H9 (cell line): ENCODE measurements around the gene TLR8. TPM values are rescaled to one million over a fixed set of nuclear protein-coding genes. Genes with fewer than 3 reads are reported as not detected.

Source experiments
- DNase-seq: peaks from one replicate; pipeline ENCODE4 v3.0.0-alpha.2; 2017
- H2AFZ ChIP-seq: one replicate; pipeline ENCODE4 v1.6.1; 2013; ENCODE audit warnings: mild to moderate bottlenecking, low read length, control low read depth, moderate library complexity
- H2AK5ac ChIP-seq: 2 replicates; pipeline ENCODE4 v1.6.1; 2013; ENCODE audit warnings: low read length, control low read depth, mixed read lengths; ENCODE audit not compliant: insufficient read length
- H2BK120ac ChIP-seq: one replicate; pipeline ENCODE4 v1.6.1; 2013; ENCODE audit warnings: low read depth, mild to moderate bottlenecking, low read length, control low read depth, inconsistent platforms; ENCODE audit not compliant: poor library complexity, severe bottlenecking
- H2BK12ac ChIP-seq: 2 replicates; pipeline ENCODE4 v1.6.1; 2013; ENCODE audit warnings: low read length, control low read depth, mixed read lengths, low read depth; ENCODE audit not compliant: insufficient read length
- H2BK15ac ChIP-seq: 2 replicates; pipeline ENCODE4 v1.6.1; 2013; ENCODE audit warnings: low read depth, low read length, control low read depth
- H2BK20ac ChIP-seq: one replicate; pipeline ENCODE4 v1.6.1; 2013; ENCODE audit warnings: low read depth, mild to moderate bottlenecking, low read length, control low read depth, inconsistent platforms; ENCODE audit not compliant: poor library complexity, severe bottlenecking
- H2BK5ac ChIP-seq: 2 replicates; pipeline ENCODE4 v1.6.1; 2013; ENCODE audit warnings: low read length, control low read depth, mixed read lengths; ENCODE audit not compliant: insufficient read length
- H3K14ac ChIP-seq: 2 replicates; pipeline ENCODE4 v1.6.1; 2013; ENCODE audit warnings: low read length, control low read depth; ENCODE audit not compliant: insufficient read depth
- H3K18ac ChIP-seq: 2 replicates; pipeline ENCODE4 v1.6.1; 2013; ENCODE audit warnings: low read depth, mild to moderate bottlenecking, mixed read lengths, low read length, control low read depth; ENCODE audit not compliant: insufficient read length
- H3K23ac ChIP-seq: 2 replicates; pipeline ENCODE4 v1.6.1; 2013; ENCODE audit warnings: low read length, control low read depth, mixed read lengths, low read depth; ENCODE audit not compliant: insufficient read length
- H3K23me2 ChIP-seq: 2 replicates; pipeline ENCODE4 v1.6.1; 2013; ENCODE audit warnings: low read depth, mild to moderate bottlenecking, mixed read lengths, low read length, control low read depth; ENCODE audit not compliant: insufficient read length, poor library complexity, severe bottlenecking
- H3K27ac ChIP-seq: 2 replicates; pipeline ENCODE4 v1.5.1; 2013; ENCODE audit warnings: low read length, control low read depth, mixed read lengths, low read depth; ENCODE audit not compliant: insufficient read length
- H3K27me3 ChIP-seq: 2 replicates; pipeline ENCODE4 v1.6.1; 2013; ENCODE audit warnings: low read length, control low read depth, inconsistent platforms; ENCODE audit not compliant: insufficient read depth
- H3K4ac ChIP-seq: 2 replicates; pipeline ENCODE4 v1.6.1; 2013; ENCODE audit warnings: low read depth, mild to moderate bottlenecking, control low read depth, inconsistent platforms, low read length, moderate library complexity
- H3K4me1 ChIP-seq: 2 replicates; pipeline ENCODE4 v1.6.1; 2013; ENCODE audit warnings: low read length, control low read depth, inconsistent platforms; ENCODE audit not compliant: insufficient read depth
- H3K4me2 ChIP-seq: 2 replicates; pipeline ENCODE4 v1.6.1; 2013; ENCODE audit warnings: low read length, control low read depth, mixed read lengths; ENCODE audit not compliant: insufficient read length, insufficient read depth
- H3K56ac ChIP-seq: 2 replicates; pipeline ENCODE4 v1.6.1; 2013; ENCODE audit warnings: low read depth, mild to moderate bottlenecking, mixed read lengths, low read length, control low read depth; ENCODE audit not compliant: insufficient read length
- H3K79me1 ChIP-seq: 2 replicates; pipeline ENCODE4 v1.6.1; 2013; ENCODE audit warnings: low read depth, mild to moderate bottlenecking, moderate library complexity, low read length, control low read depth, inconsistent platforms; ENCODE audit not compliant: insufficient read depth, poor library complexity, severe bottlenecking
- H3K79me2 ChIP-seq: 2 replicates; pipeline ENCODE4 v1.6.1; 2013; ENCODE audit warnings: low read length, control low read depth, inconsistent platforms; ENCODE audit not compliant: insufficient read depth
- H3K9ac ChIP-seq: 2 replicates; pipeline ENCODE4 v1.6.1; 2013; ENCODE audit warnings: low read length, control low read depth, mixed read lengths; ENCODE audit not compliant: insufficient read length; ENCODE audit errors: extremely low read depth
- H3K9me3 ChIP-seq: one replicate; pipeline ENCODE4 v1.6.1; 2013; ENCODE audit warnings: low read depth, low read length, inconsistent platforms; ENCODE audit not compliant: control insufficient read depth
- H3T11ph ChIP-seq: one replicate; pipeline ENCODE4 v1.6.1; 2013; ENCODE audit warnings: mild to moderate bottlenecking, low read length, control low read depth, inconsistent platforms
- H4K20me1 ChIP-seq: one replicate; pipeline ENCODE4 v1.6.1; 2013; ENCODE audit not compliant: control insufficient read depth, insufficient read length, insufficient read depth
- H4K5ac ChIP-seq: 2 replicates; pipeline ENCODE4 v1.6.1; 2013; ENCODE audit warnings: low read depth, mild to moderate bottlenecking, mixed read lengths, low read length, control low read depth; ENCODE audit not compliant: insufficient read length
- H4K8ac ChIP-seq: replicated peaks from 2 replicates; pipeline ENCODE4 v1.6.1; 2013; ENCODE audit warnings: low read length, control low read depth, mixed read lengths, low read depth; ENCODE audit not compliant: insufficient read length
- H4K91ac ChIP-seq: 2 replicates; pipeline ENCODE4 v1.6.1; 2013; ENCODE audit warnings: low read depth, mild to moderate bottlenecking, moderate library complexity, mixed read lengths, low read length, control low read depth; ENCODE audit not compliant: insufficient read length
- H3K27ac Mint-ChIP-seq, 3 experiments: 2 replicates in 2 of 3; 3 replicates in 1 of 3; pipeline ENCODE4 v1.8.0; 2020 to 2021; ENCODE audit warnings: mixed read lengths in 3 of 3, mild to moderate bottlenecking in 1 of 3, moderate library complexity in 1 of 3
- H3K27me3 Mint-ChIP-seq: 2 replicates; pipeline ENCODE4 v1.8.0; 2021; ENCODE audit warnings: low read depth, mild to moderate bottlenecking, moderate library complexity, mixed read lengths
- H3K36me3 Mint-ChIP-seq, 3 experiments: 2 replicates in 2 of 3; 3 replicates in 1 of 3; pipeline ENCODE4 v1.8.0; 2020 to 2021; ENCODE audit warnings: low read depth in 3 of 3, mixed read lengths in 3 of 3; ENCODE audit not compliant: insufficient read depth in 1 of 3
- H3K4me1 Mint-ChIP-seq, 2 experiments: 2 replicates each; pipeline ENCODE4 v1.8.0; 2020; ENCODE audit warnings: mixed read lengths in 2 of 2
- H3K4me3 Mint-ChIP-seq, 2 experiments: 2 replicates in 1 of 2; 3 replicates in 1 of 2; pipeline ENCODE4 v1.8.0; 2020 to 2021; ENCODE audit warnings: mild to moderate bottlenecking in 2 of 2, mixed read lengths in 2 of 2, moderate library complexity in 1 of 2
- H3K9me3 Mint-ChIP-seq, 2 experiments: 2 replicates in 1 of 2; 3 replicates in 1 of 2; pipeline ENCODE4 v1.8.0; 2020; ENCODE audit warnings: mild to moderate bottlenecking in 2 of 2, mixed read lengths in 2 of 2, moderate library complexity in 1 of 2
- WGBS: extraction: QIAGEN DNeasy Blood & Tissue Kit; methylation state at CpG from one replicate; pipeline ENCODE4 v1.1.7; 2013; ENCODE audit warnings: missing lambda C conversion rate, low lambda C conversion rate, mixed read lengths; ENCODE audit not compliant: insufficient read length; ENCODE audit errors: extremely low coverage; 5-methylcytosine and 5-hydroxymethylcytosine counted together
- total RNA-seq: library from RNA; stranded (reverse); gene quantifications from 2 replicates; pipeline ENCODE4 v1.2.1, GENCODE V29; 2021
- TF ChIP-seq, protein P1 (sequence below): fragments of 200-600 bp; sonication (generic); conservative IDR thresholded peaks from 3 replicates; pipeline ENCODE4 v1.8.0; 2021; ENCODE audit warnings: antibody characterized with exemption, mild to moderate bottlenecking

Gene TLR8
- total RNA-seq, 1 experiment from 2014 or later = not detected

DNA sequence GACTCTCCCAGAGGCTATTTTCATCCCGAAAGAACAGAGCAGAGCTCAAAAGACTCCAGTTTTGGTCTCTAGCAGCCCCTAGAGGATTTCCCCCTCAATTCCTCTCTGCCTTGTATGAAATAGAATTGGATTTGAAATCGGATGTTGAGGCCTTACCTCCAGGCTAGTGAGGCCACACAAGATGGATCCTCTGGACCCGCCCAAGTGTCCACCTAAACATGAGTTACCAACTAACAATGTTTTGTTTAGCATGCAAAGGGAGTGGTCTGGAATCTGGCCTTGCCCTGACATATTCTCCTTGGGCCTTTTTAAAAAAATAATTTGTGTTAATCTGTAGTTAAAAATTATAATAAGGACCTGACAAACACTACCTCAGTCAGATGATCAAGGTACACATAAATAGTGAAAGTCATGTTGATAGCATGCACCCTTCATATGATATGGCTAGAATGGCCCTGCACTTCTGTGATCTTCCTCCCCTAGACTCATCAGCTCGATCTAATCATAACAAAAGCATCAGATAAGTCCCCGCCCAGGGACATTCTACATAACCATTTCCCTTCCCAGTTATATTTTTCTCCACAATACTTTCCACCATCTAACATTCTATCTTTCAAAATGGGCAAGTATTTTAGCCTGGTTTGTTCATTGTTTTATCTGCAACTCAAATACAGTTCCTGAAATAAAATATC, 6.5 kb downstream of the TLR8 start:
- Mint-ChIP-seq H3K27ac (no peak overlapping the region), H3K4me1 (0 out of 4 replicates have a peak, but pooled peaks cover 0 to 2% of the 10 kb centered on the region in 2 experiments), H3K4me3 (no peak overlapping the region), H3K9me3 (peaks cover 66 to 74% of the 10 kb centered on the region in 2 experiments), H3K36me3 (peaks cover 0 to 4% (median 3%) of the 10 kb centered on the region in 3 experiments; a peak in 2 of 7 replicates), H3K27me3 (peaks cover 4% of the 10 kb centered on the region; the same call in 1 of the 2 replicates)
- Histone ChIP-seq H3K9me3 (no peaks in the 10 kb centered on the region), H3K9ac (no peak overlapping the region), H3K4ac (no peak overlapping the region), H3T11ph (no peak overlapping the region), H2BK12ac (no peak overlapping the region), H3K4me2 (no peak overlapping the region), H3K27me3 (no peaks in the 10 kb centered on the region), H3K18ac (no peak overlapping the region), H2BK5ac (no peak overlapping the region), H2AK5ac (no peak overlapping the region), H3K79me1 (no peaks in the 10 kb centered on the region), H3K27ac (no peak overlapping the region), H2BK15ac (no peak overlapping the region), H4K5ac (no peak overlapping the region), H4K91ac (no peak overlapping the region), H3K23ac (no peak overlapping the region), H3K14ac (no peak overlapping the region), H3K4me1 (no peaks in the 10 kb centered on the region), H3K56ac (no peak overlapping the region), H4K8ac (no peak overlapping the region), H3K79me2 (0 out of 2 replicates have a peak, but pooled peaks cover 1% of the 10 kb centered on the region), H4K20me1 (no peaks in the 10 kb centered on the region), H2AFZ (no peak overlapping the region), H2BK20ac (no peak overlapping the region), H2BK120ac (no peak overlapping the region), H3K23me2 (no peaks in the 10 kb centered on the region)
- no peak for DNase-seq
- TF ChIP-seq, protein P1, sequence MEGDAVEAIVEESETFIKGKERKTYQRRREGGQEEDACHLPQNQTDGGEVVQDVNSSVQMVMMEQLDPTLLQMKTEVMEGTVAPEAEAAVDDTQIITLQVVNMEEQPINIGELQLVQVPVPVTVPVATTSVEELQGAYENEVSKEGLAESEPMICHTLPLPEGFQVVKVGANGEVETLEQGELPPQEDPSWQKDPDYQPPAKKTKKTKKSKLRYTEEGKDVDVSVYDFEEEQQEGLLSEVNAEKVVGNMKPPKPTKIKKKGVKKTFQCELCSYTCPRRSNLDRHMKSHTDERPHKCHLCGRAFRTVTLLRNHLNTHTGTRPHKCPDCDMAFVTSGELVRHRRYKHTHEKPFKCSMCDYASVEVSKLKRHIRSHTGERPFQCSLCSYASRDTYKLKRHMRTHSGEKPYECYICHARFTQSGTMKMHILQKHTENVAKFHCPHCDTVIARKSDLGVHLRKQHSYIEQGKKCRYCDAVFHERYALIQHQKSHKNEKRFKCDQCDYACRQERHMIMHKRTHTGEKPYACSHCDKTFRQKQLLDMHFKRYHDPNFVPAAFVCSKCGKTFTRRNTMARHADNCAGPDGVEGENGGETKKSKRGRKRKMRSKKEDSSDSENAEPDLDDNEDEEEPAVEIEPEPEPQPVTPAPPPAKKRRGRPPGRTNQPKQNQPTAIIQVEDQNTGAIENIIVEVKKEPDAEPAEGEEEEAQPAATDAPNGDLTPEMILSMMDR = peak; percentile 18; the same call in 1 of the 3 replicates
- WGBS = no CpG with 5 or more reads among the region's 5 CpGs
